Measurements from ENCODE around the gene NKD1. TPM values are rescaled to one million over a fixed set of nuclear protein-coding genes. Genes with fewer than 3 reads are reported as not detected.

The NKD1 gene
- total and polyA plus RNA-seq, 2 of the 8 experiments (the other 6 are each of a cell fraction or from before 2014, with no cell fraction given), result 0.70 to 4.5 TPM

- TF ChIP-seq EGR1 (IDR thresholded peaks at IDR 0.05; ENCODE audit: borderline replicate concordance, low read depth, low read length) (no peak), ATF2 (IDR thresholded peaks at IDR 0.05; ENCODE audit: low read length) (no peak)
Observed at GRCh38 chr16:50539822-50540710, 8.1 kb upstream of the NKD1 start (continued).

Data from H1 (cell line).